SK-N-SH (cell line): ENCODE results near the gene DGAT2. TPM values are rescaled to one million over a fixed set of nuclear protein-coding genes. Genes with fewer than 3 reads are reported as not detected.

Source experiments
- CTCF ChIA-PET: fragments of 300-600, 350-600 bp; formaldehyde crosslinking; extraction: SDS; loops from one replicate; lab custom pipeline; 2021; lab: Yijun Ruan, JAX
- POLR2A ChIA-PET: fragments of 350-600 bp; sonication (Branson Sonifier 250); formaldehyde crosslinking; extraction: SDS; loops from one replicate; lab custom pipeline; 2020; ENCODE audit warnings: antibody characterized with exemption, inconsistent platforms; lab: Yijun Ruan, JAX
- DNase-seq: peaks from one replicate; pipeline ENCODE4 v3.0.0; 2012
- H2AFZ ChIP-seq: fragments of 200-600 bp; sonication (generic); 2 replicates; pipeline ENCODE4 v1.8.1; 2016; ENCODE audit warnings: antibody characterized with exemption, mild to moderate bottlenecking, low read depth
- H3F3A ChIP-seq: fragments of 200-600 bp; sonication (generic); replicated peaks from 2 replicates; pipeline ENCODE3; 2016; ENCODE audit warnings: antibody characterized with exemption, mild to moderate bottlenecking; ENCODE audit not compliant: insufficient read depth
- H3K27ac ChIP-seq, 2 experiments: fragments of 200-500 bp in 1 of 2; fragments of 200-600 bp in 1 of 2; sonication (Bioruptor generic) in 1 of 2; sonication (generic), shearing (Covaris generic) in 1 of 2; 2 replicates each; pipeline versions ENCODE4 v1.5.1 to v1.6.1; 2014 to 2016; ENCODE audit warnings: low read depth in 2 of 2, inconsistent platforms in 1 of 2, low read length in 1 of 2, mild to moderate bottlenecking in 1 of 2, mixed read lengths in 1 of 2
- H3K27me3 ChIP-seq: fragments of 200-600 bp; sonication (generic), shearing (Covaris generic); 2 replicates; pipeline ENCODE4 v1.6.1; 2016; ENCODE audit warnings: mixed run types; ENCODE audit not compliant: insufficient read depth
- H3K36me3 ChIP-seq, 2 experiments: fragments of 200-500 bp in 1 of 2; fragments of 200-600 bp in 1 of 2; sonication (Bioruptor generic) in 1 of 2; sonication (generic) in 1 of 2; replicated peaks in 1 of 2; 2 replicates each; pipeline versions ENCODE3 to v1.5.1; 2014 to 2016; ENCODE audit warnings: low read length in 1 of 2, mild to moderate bottlenecking in 1 of 2; ENCODE audit not compliant: insufficient read depth in 2 of 2, control insufficient read depth in 1 of 2
- H3K4me1 ChIP-seq, 2 experiments: fragments of 200-500 bp in 1 of 2; fragments of 200-600 bp in 1 of 2; sonication (Bioruptor generic) in 1 of 2; sonication (generic), shearing (Covaris generic) in 1 of 2; 2 replicates each; pipeline versions ENCODE4 v1.5.1 to v1.6.1; 2014 to 2016; ENCODE audit warnings: low read depth in 1 of 2, low read length in 1 of 2, mixed run types in 1 of 2; ENCODE audit not compliant: insufficient read depth in 2 of 2, control insufficient read depth in 1 of 2
- H3K4me2 ChIP-seq: fragments of 200-600 bp; sonication (generic), shearing (Covaris generic); 2 replicates; pipeline ENCODE4 v1.6.1; 2017; ENCODE audit warnings: mixed run types
- H3K4me3 ChIP-seq, 2 experiments: fragments of 200-500 bp in 1 of 2; fragments of 200-600 bp in 1 of 2; sonication (Bioruptor generic) in 1 of 2; sonication (generic), shearing (Covaris generic) in 1 of 2; 2 replicates each; pipeline versions ENCODE4 v1.5.1 to v1.8.1; 2014 to 2016; ENCODE audit warnings: low read depth in 2 of 2, inconsistent platforms in 1 of 2, low read length in 1 of 2, mild to moderate bottlenecking in 1 of 2, mixed read lengths in 1 of 2, moderate library complexity in 1 of 2
- H3K79me2 ChIP-seq: fragments of 200-600 bp; sonication (generic); 2 replicates; pipeline ENCODE4 v1.8.1; 2017; ENCODE audit warnings: mild to moderate bottlenecking; ENCODE audit not compliant: insufficient read depth
- H3K9ac ChIP-seq: fragments of 200-600 bp; sonication (generic); 2 replicates; pipeline ENCODE4 v1.6.1; 2017; ENCODE audit warnings: mixed run types
- H3K9me2 ChIP-seq: fragments of 200-600 bp; sonication (generic); 2 replicates; pipeline ENCODE4 v1.6.1; 2017; ENCODE audit warnings: mixed run types
- H3K9me3 ChIP-seq: fragments of 200-600 bp; sonication (generic); 2 replicates; pipeline ENCODE4 v1.6.1; 2017; ENCODE audit warnings: mixed run types, mild to moderate bottlenecking, moderate library complexity
- H4K20me1 ChIP-seq: fragments of 200-600 bp; sonication (generic); 2 replicates; pipeline ENCODE4 v1.6.1; 2017; ENCODE audit warnings: mild to moderate bottlenecking, mixed run types; ENCODE audit not compliant: insufficient read depth
- EZH2phosphoT487 ChIP-seq: fragments of 200-600 bp; sonication (generic); IDR thresholded peaks from 2 replicates; pipeline ENCODE4 v1.6.1; 2017; ENCODE audit warnings: low read depth, mixed run types, mild to moderate bottlenecking, antibody characterized with exemption, moderate library complexity, borderline replicate concordance
- GABPA ChIP-seq: IDR thresholded peaks from 2 replicates; pipeline ENCODE4 v1.4.0; 2012; ENCODE audit warnings: low read depth, mild to moderate bottlenecking
- GATA2 ChIP-seq: sonication (generic); formaldehyde crosslinking; IDR thresholded peaks from 2 replicates; pipeline ENCODE4 v1.5.0; 2020; ENCODE audit warnings: mild to moderate bottlenecking, missing genetic modification reagents
- POLR2AphosphoS5 ChIP-seq: IDR thresholded peaks from 2 replicates; pipeline ENCODE4 v1.6.1; 2012; ENCODE audit warnings: low read depth, low read length
- RAD21 ChIP-seq: IDR thresholded peaks from 2 replicates; pipeline ENCODE4 v1.6.1; 2012; ENCODE audit warnings: mild to moderate bottlenecking, low read length
- RFX5 ChIP-seq: IDR thresholded peaks from 2 replicates; pipeline ENCODE4 v1.6.1; 2012; ENCODE audit warnings: mild to moderate bottlenecking, improper control_type of control experiment, low read length
- RXRA ChIP-seq: IDR thresholded peaks from 2 replicates; pipeline ENCODE4 v1.4.0; 2012; ENCODE audit warnings: low read depth, mild to moderate bottlenecking, borderline replicate concordance
- TAF1 ChIP-seq: IDR thresholded peaks from 2 replicates; pipeline ENCODE4 v1.6.1; 2012; ENCODE audit warnings: low read depth, mild to moderate bottlenecking, low read length, moderate library complexity, borderline replicate concordance
- TEAD4 ChIP-seq: IDR thresholded peaks from 2 replicates; pipeline ENCODE4 v1.4.0; 2012; ENCODE audit warnings: mild to moderate bottlenecking, borderline replicate concordance; ENCODE audit not compliant: insufficient read depth
- WGBS: methylation state at CpG from one replicate; pipeline ENCODE4 v1.1.6; 2017; ENCODE audit warnings: low lambda C conversion rate; 5-methylcytosine and 5-hydroxymethylcytosine counted together
- polyA plus RNA-seq, 3 experiments: library from polyadenylated mRNA; depleted of rRNA; stranded (reverse); fragments of >200 nt; gene quantifications; 2 replicates each; pipeline ENCODE4 v1.2.3, GENCODE V29; 2012
- TF ChIP-seq, protein P1 (sequence below): IDR thresholded peaks from 2 replicates; pipeline ENCODE4 v1.6.1; 2012; ENCODE audit warnings: mild to moderate bottlenecking, low read depth, low read length, moderate library complexity
- TF ChIP-seq, protein P2 (sequence below): fragments of 150-350 bp; IDR thresholded peaks from 2 replicates; pipeline ENCODE4 v1.6.1; 2017; ENCODE audit warnings: antibody characterized with exemption, low read length, low read depth, borderline replicate concordance
- TF ChIP-seq, protein P3 (sequence below): fragments of 200-600 bp; sonication (generic); IDR thresholded peaks from 2 replicates; pipeline ENCODE4 v1.6.1; 2017; ENCODE audit warnings: antibody characterized with exemption, mild to moderate bottlenecking, moderate library complexity

DGAT2 gene
- polyA plus RNA-seq, 1 of the 3 experiments (the other 2 are of a cell fraction) = 1.4 TPM

DNA sequence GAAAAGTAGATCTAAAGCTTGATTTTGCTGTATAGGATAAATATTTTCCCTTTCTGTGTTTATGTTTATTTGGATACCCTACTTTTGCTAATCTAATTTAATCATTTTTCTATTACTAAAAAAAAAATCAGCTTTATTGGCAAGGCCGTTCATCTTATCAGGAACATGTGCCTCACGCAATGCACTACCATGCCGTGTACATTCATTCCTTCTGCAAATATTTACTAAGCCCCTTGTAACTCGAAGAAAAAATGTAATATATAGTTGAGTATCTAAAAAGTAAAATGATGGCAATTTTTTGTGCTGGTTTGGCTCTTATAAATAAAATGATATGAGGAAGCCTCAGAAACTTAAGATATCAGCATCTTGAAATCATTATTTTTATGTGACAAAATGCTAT lies 55.4 kb downstream of the DGAT2 start:
- TF ChIP-seq POLR2AphosphoS5 (no peak), RFX5 (no peak), GATA2 (CRISPR knock-in tag) (no peak), GABPA (no peak), TEAD4 (no peak), TAF1 (no peak), RAD21 (no peak), EZH2phosphoT487 (no peak)
- TF ChIP-seq, protein P1, sequence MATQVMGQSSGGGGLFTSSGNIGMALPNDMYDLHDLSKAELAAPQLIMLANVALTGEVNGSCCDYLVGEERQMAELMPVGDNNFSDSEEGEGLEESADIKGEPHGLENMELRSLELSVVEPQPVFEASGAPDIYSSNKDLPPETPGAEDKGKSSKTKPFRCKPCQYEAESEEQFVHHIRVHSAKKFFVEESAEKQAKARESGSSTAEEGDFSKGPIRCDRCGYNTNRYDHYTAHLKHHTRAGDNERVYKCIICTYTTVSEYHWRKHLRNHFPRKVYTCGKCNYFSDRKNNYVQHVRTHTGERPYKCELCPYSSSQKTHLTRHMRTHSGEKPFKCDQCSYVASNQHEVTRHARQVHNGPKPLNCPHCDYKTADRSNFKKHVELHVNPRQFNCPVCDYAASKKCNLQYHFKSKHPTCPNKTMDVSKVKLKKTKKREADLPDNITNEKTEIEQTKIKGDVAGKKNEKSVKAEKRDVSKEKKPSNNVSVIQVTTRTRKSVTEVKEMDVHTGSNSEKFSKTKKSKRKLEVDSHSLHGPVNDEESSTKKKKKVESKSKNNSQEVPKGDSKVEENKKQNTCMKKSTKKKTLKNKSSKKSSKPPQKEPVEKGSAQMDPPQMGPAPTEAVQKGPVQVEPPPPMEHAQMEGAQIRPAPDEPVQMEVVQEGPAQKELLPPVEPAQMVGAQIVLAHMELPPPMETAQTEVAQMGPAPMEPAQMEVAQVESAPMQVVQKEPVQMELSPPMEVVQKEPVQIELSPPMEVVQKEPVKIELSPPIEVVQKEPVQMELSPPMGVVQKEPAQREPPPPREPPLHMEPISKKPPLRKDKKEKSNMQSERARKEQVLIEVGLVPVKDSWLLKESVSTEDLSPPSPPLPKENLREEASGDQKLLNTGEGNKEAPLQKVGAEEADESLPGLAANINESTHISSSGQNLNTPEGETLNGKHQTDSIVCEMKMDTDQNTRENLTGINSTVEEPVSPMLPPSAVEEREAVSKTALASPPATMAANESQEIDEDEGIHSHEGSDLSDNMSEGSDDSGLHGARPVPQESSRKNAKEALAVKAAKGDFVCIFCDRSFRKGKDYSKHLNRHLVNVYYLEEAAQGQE = no peak
- TF ChIP-seq, protein P2, sequence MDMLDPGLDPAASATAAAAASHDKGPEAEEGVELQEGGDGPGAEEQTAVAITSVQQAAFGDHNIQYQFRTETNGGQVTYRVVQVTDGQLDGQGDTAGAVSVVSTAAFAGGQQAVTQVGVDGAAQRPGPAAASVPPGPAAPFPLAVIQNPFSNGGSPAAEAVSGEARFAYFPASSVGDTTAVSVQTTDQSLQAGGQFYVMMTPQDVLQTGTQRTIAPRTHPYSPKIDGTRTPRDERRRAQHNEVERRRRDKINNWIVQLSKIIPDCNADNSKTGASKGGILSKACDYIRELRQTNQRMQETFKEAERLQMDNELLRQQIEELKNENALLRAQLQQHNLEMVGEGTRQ = no peak
- no peak overlapping the region for H3K9ac ChIP-seq
- no peaks in the 10 kb centered on the region for H3K36me3 ChIP-seq
- H3K9me2 ChIP-seq = no peaks in the 10 kb centered on the region
- no peak overlapping the region for H3K4me3 ChIP-seq
- no peaks in the 10 kb centered on the region for H3F3A ChIP-seq
- no peak overlapping the region for H3K27ac ChIP-seq
- no peak overlapping the region for H3K4me2 ChIP-seq
- ChIA-PET POLR2A (interaction anchor here (1.2 kb wide), 1 partner anchor 8 kb away, joined by 3 read pairs; no protein-coding TSS in a partner anchor), CTCF (interaction anchor here (1.0 kb wide), 1 partner anchor 44 kb away, joined by 4 read pairs; no protein-coding TSS in a partner anchor)
- H3K9me3 ChIP-seq = no peaks in the 10 kb centered on the region
- H4K20me1 ChIP-seq = no peaks in the 10 kb centered on the region
- H2AFZ ChIP-seq = no peak overlapping the region
- H3K4me1 ChIP-seq = peaks cover 0 to 16% of the 10 kb centered on the region in 2 experiments; a peak in 1 of 4 replicates
- H3K79me2 ChIP-seq = peaks cover 76% of the 10 kb centered on the region
- H3K27me3 ChIP-seq = no peaks in the 10 kb centered on the region
- DNase-seq = no peak
- 68% methylated on average over 4 of the region's 4 CpGs for WGBS

GRCh38 chr11:75826461-75827230 lies 58.1 kb downstream of the DGAT2 start:
- Histone ChIP-seq H3K27ac (no peak overlapping the region), H2AFZ (no peak overlapping the region), H4K20me1 (no peaks in the 10 kb centered on the region), H3K9ac (no peak overlapping the region), H3K9me3 (no peaks in the 10 kb centered on the region), H3K4me3 (no peak overlapping the region), H3K4me1 (peaks cover 0 to 16% of the 10 kb centered on the region in 2 experiments; a peak in 1 of 4 replicates), H3K79me2 (peaks cover 68% of the 10 kb centered on the region), H3K4me2 (no peak overlapping the region), H3F3A (no peaks in the 10 kb centered on the region), H3K27me3 (no peaks in the 10 kb centered on the region), H3K9me2 (no peaks in the 10 kb centered on the region), H3K36me3 (no peaks in the 10 kb centered on the region)
- TF ChIP-seq GATA2 (CRISPR knock-in tag) (no peak), RXRA (no peak)
- TF ChIP-seq, protein P3, sequence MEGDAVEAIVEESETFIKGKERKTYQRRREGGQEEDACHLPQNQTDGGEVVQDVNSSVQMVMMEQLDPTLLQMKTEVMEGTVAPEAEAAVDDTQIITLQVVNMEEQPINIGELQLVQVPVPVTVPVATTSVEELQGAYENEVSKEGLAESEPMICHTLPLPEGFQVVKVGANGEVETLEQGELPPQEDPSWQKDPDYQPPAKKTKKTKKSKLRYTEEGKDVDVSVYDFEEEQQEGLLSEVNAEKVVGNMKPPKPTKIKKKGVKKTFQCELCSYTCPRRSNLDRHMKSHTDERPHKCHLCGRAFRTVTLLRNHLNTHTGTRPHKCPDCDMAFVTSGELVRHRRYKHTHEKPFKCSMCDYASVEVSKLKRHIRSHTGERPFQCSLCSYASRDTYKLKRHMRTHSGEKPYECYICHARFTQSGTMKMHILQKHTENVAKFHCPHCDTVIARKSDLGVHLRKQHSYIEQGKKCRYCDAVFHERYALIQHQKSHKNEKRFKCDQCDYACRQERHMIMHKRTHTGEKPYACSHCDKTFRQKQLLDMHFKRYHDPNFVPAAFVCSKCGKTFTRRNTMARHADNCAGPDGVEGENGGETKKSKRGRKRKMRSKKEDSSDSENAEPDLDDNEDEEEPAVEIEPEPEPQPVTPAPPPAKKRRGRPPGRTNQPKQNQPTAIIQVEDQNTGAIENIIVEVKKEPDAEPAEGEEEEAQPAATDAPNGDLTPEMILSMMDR = no peak
- ChIA-PET CTCF (interaction anchor here (1.0 to 1.2 kb wide), 2 partner anchors 229 to 492 kb away, joined by 3 to 4 read pairs; no protein-coding TSS in a partner anchor), POLR2A (interaction anchor here (0.6 kb wide), 1 partner anchor 52 kb away, joined by 4 read pairs; no protein-coding TSS in a partner anchor)
- no peak for DNase-seq
- 78% methylated on average over 4 of the region's 4 CpGs for WGBS
